Ammon's horn (tissue), 1 donor: ENCODE results near the gene BTN1A1.

ENCODE experiments used
- DNase-seq: peaks from one replicate; pipeline ENCODE4 v3.0.0-alpha.2; 2016; ENCODE audit warnings: low spot score

Gene BTN1A1

GRCh38 chr6:26476896-26477295 is 23.2 kb upstream of the BTN1A1 start:
- no peak for DNase-seq

- no peak for DNase-seq
These were observed 22.7 kb upstream of the BTN1A1 start for GRCh38 chr6:26477426-26477825.

- no peak for DNase-seq
These were observed 21.8 kb upstream of the BTN1A1 start for GRCh38 chr6:26478100-26478984.

DNA sequence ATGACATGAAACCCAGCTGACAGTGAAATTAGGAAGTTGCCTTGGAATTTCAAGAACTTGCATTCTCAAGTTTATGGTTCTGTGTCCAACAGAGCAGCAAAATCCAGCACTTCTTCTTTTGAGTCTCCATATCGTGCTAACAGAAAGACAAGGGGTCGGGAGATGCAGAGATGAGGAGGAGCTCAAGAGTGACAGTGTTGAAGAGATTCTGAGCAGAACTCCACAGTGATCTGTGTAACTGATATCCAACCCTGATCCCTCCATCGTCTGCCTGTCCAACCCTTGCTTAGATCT is 21.2 kb upstream of the BTN1A1 start:
- DNase-seq, result peak; percentile 22

DNA sequence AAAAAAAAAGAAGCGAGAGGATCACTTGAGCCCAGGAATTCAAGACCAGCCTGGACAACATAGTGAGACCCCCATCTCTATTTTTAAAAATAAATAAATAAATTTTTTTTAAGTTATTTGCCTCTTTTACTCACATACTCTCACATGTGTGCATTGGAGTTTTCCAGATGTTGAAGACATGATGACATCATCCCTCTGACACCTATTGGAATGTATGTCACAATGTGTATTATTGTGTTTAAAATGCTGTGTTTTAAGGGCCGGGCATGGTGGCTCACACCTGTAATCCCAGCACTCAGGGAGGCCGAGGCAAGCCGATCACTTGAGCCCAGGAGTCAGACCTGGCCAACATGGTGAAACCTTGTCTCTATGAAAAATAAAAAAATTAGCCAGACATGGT is 17.8 kb upstream of the BTN1A1 start:
- DNase-seq, result no peak

GRCh38 chr6:26483727-26484126 is 16.4 kb upstream of the BTN1A1 start:
- DNase-seq, result no peak

DNA sequence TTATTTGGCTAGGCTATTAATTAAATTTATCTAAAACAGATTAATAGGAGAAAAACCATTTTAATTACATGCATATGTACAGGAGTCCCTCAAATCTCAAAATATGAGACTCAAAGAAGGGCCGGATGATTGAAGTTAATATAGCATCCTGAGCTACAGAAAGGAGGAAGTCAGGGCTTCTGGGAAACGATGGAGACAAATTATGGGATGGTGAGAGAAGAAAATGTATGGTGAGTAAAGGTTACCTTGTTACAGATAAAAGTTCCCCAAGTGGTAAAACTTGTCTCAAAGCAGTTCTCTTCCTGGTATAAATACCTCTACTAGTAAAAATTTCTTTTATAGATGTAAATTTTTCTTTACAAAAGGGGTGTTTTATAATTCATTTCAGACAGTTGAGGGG is 15.9 kb upstream of the BTN1A1 start:
- no peak for DNase-seq

GRCh38 chr6:26485112-26485780 is 14.9 kb upstream of the BTN1A1 start:
- DNase-seq, result no peak

GRCh38 chr6:26486358-26486757 is 13.7 kb upstream of the BTN1A1 start:
- DNase-seq, result no peak

GRCh38 chr6:26487466-26487865 is 12.6 kb upstream of the BTN1A1 start:
- no peak for DNase-seq

DNA sequence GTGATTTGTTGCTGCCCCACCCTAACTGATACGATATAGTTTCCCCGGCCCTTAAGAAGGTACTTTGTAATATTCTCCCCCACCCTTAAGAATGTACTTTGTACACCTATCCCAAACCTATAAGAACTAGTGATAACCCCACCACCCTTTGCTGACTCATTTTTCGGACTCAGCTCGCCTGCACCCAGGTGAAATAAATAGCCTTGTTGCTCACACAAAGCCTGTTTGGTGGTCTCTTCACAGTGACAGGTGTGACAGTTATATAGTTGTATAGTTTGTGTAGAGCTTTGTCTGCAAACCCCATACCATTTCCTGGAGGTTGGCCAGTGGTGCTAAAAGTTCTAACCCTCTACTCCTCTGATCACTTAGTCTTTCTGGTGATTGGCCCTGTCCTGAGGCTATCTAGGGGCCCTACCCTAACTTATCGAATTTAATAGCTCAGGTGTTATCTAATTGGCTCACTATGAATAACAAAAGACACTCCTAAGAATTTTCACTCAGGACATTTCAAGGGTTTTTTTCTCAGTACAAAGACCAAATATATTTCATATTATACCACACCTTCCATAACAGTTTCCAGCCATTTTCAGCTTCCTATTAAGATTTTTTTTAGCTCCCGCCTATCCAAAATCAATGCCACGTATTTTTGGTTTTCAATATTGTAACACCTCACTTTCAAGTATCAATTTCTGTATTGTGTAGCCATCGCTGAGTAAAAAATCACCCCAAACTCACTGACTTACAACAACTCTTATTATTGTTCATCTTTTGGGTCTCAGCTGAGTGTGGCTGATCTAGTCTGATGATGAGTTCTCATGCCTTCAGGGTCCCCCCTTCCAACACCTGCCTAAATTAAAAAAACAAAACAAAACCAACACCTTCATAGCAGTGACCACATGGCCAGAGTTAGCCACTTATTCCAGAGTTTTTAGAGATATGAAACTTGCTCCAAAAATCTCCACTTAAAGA is 9.8 kb upstream of the BTN1A1 start:
- DNase-seq, result no peak

DNA sequence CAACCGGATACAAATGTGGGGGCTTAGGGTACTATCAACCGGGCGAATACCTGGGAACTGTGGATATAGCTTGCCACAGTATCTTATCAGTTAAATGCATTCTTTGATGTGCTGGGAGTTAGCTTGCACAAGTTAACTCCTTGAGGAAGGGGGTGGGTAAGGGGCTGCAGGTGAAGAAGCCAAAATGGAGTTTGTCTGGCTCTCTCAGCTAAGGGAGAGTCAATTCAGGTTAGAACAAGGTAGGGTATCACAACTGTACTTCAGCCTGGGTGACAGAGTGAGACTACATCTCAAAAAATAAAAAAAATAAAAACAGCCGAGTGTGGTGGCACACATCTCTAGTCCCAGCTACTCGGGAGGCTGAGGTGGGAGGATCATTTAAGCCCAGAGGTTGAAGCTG is 8.5 kb upstream of the BTN1A1 start:
- no peak for DNase-seq

DNA sequence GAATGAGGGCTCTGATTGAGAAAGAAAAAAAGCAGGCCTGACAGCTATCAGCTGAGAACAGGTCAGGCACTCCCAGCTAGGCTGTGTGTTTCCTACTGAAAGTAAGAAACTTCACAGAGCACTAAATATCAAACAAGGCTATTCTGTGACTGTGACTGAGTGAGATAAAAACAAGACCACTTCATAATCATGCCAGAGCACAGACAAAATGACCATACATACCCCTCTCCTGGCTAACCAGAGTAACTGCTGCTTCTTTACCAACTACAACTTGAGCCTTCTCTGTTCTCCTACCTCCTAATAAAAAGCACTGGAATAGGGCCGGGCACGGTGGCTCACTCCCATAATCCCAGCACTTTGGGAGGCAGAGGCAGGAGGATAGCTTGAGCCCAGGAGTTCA is 6.8 kb upstream of the BTN1A1 start:
- DNase-seq, result no peak

- no peak for DNase-seq
These were observed 6.0 kb upstream of the BTN1A1 start for GRCh38 chr6:26494117-26494516.

GRCh38 chr6:26495281-26495680 is 4.8 kb upstream of the BTN1A1 start:
- DNase-seq, result no peak

- no peak for DNase-seq
These were observed 2.5 kb upstream of the BTN1A1 start for GRCh38 chr6:26497610-26498009.

- DNase-seq, result peak; percentile 10
These were observed 1.4 kb downstream of the BTN1A1 start for GRCh38 chr6:26501482-26501986.

DNA sequence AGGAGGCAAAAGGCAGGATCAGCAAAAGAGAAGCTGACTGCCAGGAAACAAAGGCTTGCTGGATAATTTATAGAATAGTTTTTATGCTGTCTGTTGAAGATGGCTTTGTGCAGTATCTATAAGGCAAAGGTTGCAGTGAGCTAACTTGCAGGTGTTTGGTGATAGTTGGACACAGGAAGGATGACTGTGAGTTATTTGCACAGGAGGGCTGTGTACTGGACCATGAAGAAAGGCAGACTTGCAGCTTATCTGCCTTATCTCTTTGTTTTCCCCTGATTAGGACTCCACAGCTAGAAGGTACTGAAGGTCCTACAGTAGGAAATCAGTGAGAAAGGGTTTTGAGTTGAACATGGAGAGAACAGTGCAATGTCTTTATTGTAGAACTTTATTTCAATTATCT is 2.1 kb downstream of the BTN1A1 start:
- DNase-seq, result no peak

DNA sequence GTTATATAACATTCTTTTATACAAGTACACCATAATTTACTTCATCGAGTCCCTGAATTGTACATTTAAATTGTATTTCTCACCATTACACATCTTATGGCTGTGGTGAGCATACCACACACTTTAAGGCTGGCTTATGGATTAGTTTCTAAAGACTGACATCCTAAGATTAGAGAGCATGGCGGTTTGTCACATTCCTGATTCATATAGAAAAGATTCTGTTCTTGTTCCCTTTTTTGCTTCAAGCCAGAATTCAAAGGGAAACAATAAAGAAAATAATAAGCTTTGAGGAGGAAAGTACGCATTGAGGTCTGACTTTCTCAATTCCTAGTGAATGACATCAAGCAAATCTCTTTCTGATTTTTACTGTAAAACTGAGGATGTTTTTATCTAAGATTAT is 2.5 kb downstream of the BTN1A1 start:
- DNase-seq, result no peak

GRCh38 chr6:26507658-26508057 is 7.6 kb downstream of the BTN1A1 start:
- no peak for DNase-seq

DNA sequence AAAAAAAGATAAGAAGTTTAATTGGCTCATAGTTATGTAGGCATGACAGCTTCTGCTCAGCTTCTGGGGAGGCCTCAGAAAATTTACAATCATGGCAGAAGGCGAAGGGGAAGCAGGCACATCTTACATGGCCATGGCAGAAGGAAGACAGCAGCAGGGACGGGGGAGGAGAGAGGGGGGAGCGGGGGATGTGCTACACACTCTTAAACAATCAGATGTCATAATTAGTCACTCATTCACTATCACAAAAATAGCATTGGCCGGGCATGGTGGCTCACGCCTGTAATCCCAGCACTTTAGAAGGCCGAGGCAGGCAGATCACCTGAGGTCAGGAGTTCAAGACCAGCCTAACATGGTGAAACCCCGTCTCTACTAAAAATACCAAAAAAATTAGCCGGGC is 10.9 kb downstream of the BTN1A1 start:
- DNase-seq, result peak; percentile 61

- DNase-seq, result no peak
These were observed 14.9 kb downstream of the BTN1A1 start for GRCh38 chr6:26514984-26515383.
